Endothelial cell of umbilical vein (primary cell): ENCODE results near the gene DAP. TPM values are rescaled to one million over a fixed set of nuclear protein-coding genes. Genes with fewer than 3 reads are reported as not detected.

Experiments
- BruUV-seq: library from RNA; stranded (reverse); fragments of 400-500 nt; replicated peaks from 2 replicates; lab custom pipeline; 2021; lab: Mats Ljungman, UMichigan
- CTCF ChIA-PET: fragments of 300-600, 350-600 bp; sonication (Branson Sonifier 250); formaldehyde crosslinking; loops from one replicate; lab custom pipeline; 2021; ENCODE audit warnings: antibody characterized with exemption, inconsistent platforms; lab: Charles Lee
- POLR2A ChIA-PET: fragments of 300-600, 350-600 bp; sonication (Branson Sonifier 250); formaldehyde crosslinking; loops from one replicate; lab custom pipeline; 2021; ENCODE audit warnings: antibody characterized with exemption, inconsistent platforms; lab: Charles Lee
- DNase-seq: peaks from one replicate; pipeline ENCODE4 v3.0.0-alpha.2; 2011; ENCODE audit warnings: low read depth, low spot score
- FAIRE-seq: peaks from 2 replicates; lab custom pipeline; 2011; peaks lifted over from hg19 to GRCh38; lab: Jason Lieb, UNC
- H2AFZ ChIP-seq: 2 replicates; pipeline ENCODE4 v1.6.0; 2012; ENCODE audit warnings: low read depth, low read length, control low read depth, inconsistent platforms
- H3K27ac ChIP-seq: 2 replicates; pipeline ENCODE4 v1.5.1; 2011; ENCODE audit warnings: low read depth, mild to moderate bottlenecking, control low read depth, low read length, moderate library complexity; ENCODE audit not compliant: insufficient read depth
- H3K27me3 ChIP-seq, 2 experiments: 2 replicates each; pipeline versions ENCODE4 v1.6.0 to v1.6.1; 2011; ENCODE audit warnings: low read length in 2 of 2, mixed read lengths in 1 of 2; ENCODE audit not compliant: control insufficient read depth in 2 of 2, insufficient read depth in 2 of 2
- H3K36me3 ChIP-seq, 2 experiments: 2 replicates in 1 of 2; 3 replicates in 1 of 2; pipeline ENCODE4 v1.5.1; 2011; ENCODE audit warnings: low read length in 2 of 2, mild to moderate bottlenecking in 1 of 2, moderate library complexity in 1 of 2; ENCODE audit not compliant: control insufficient read depth in 2 of 2, insufficient read depth in 2 of 2; ENCODE audit errors: extremely low read depth in 1 of 2
- H3K4me1 ChIP-seq: 3 replicates; pipeline ENCODE4 v1.5.1; 2011; ENCODE audit warnings: mild to moderate bottlenecking, low read length; ENCODE audit not compliant: control insufficient read depth, insufficient read depth; ENCODE audit errors: extremely low read depth
- H3K4me2 ChIP-seq: 2 replicates; pipeline ENCODE4 v1.6.1; 2011; ENCODE audit warnings: low read length, control low read depth, mixed read lengths; ENCODE audit not compliant: insufficient read depth
- H3K4me3 ChIP-seq, 3 experiments: fragments of 200-600 bp in 1 of 3; sonication (generic), shearing (Covaris generic) in 1 of 3; replicated peaks in 1 of 3; 2 replicates each; pipeline ENCODE4 v1.5.1; 2011 to 2016; ENCODE audit warnings: control low read depth in 3 of 3, low read length in 3 of 3, mild to moderate bottlenecking in 2 of 3, inconsistent platforms in 1 of 3, low read depth in 1 of 3, moderate library complexity in 1 of 3; ENCODE audit not compliant: insufficient read depth in 1 of 3
- H3K79me2 ChIP-seq: 2 replicates; pipeline ENCODE4 v1.6.0; 2012; ENCODE audit warnings: low read length, inconsistent platforms; ENCODE audit not compliant: control insufficient read depth, insufficient read depth
- H3K9ac ChIP-seq: replicated peaks from 2 replicates; pipeline ENCODE3; 2011; ENCODE audit warnings: low read length, control low read depth; ENCODE audit not compliant: insufficient read depth; ENCODE audit errors: extremely low read depth
- H3K9me1 ChIP-seq: replicated peaks from 3 replicates; pipeline ENCODE4 v1.6.0; 2011; ENCODE audit warnings: mild to moderate bottlenecking, low read length; ENCODE audit not compliant: control insufficient read depth, insufficient read depth; ENCODE audit errors: extremely low read depth
- H3K9me3 ChIP-seq: replicated peaks from 2 replicates; pipeline ENCODE4 v1.5.1; 2012; ENCODE audit warnings: low read length, inconsistent platforms; ENCODE audit not compliant: control insufficient read depth, insufficient read depth
- H4K20me1 ChIP-seq: replicated peaks from 2 replicates; pipeline ENCODE3; 2011; ENCODE audit warnings: mild to moderate bottlenecking, low read length; ENCODE audit not compliant: control insufficient read depth, insufficient read depth; ENCODE audit errors: extremely low read depth
- CTCF ChIP-seq, 2 donors: IDR thresholded peaks; 1 replicate in 1 of 2; 2 replicates in 1 of 2; pipeline ENCODE4 v1.5.1; 2011; ENCODE audit warnings: low read length in 2 of 2, mild to moderate bottlenecking in 2 of 2, moderate library complexity in 2 of 2, control low read depth in 1 of 2, inconsistent platforms in 1 of 2, low read depth in 1 of 2; ENCODE audit not compliant: insufficient read depth in 1 of 2; ENCODE audit errors: extremely low read depth in 1 of 2
- EZH2 ChIP-seq: IDR thresholded peaks from 2 replicates; pipeline ENCODE4 v1.6.1; 2012; ENCODE audit warnings: borderline replicate concordance, low read depth, mild to moderate bottlenecking, moderate library complexity, low read length, inconsistent platforms; ENCODE audit not compliant: severe bottlenecking
- FOS ChIP-seq: IDR thresholded peaks from 2 replicates; pipeline ENCODE4 v1.6.1; 2011; ENCODE audit warnings: mild to moderate bottlenecking, low read length, moderate library complexity, borderline replicate concordance; ENCODE audit not compliant: insufficient read depth
- GATA2 ChIP-seq: IDR thresholded peaks from 2 replicates; pipeline ENCODE4 v1.7.0; 2011; ENCODE audit warnings: low read depth, mild to moderate bottlenecking, moderate library complexity, mixed read lengths, low read length; ENCODE audit not compliant: insufficient read length, insufficient read depth
- JUN ChIP-seq: IDR thresholded peaks from 2 replicates; pipeline ENCODE4 v1.6.1; 2011; ENCODE audit warnings: borderline replicate concordance, low read depth; ENCODE audit not compliant: insufficient read length, insufficient read depth
- MAX ChIP-seq: IDR thresholded peaks from 2 replicates; pipeline ENCODE4 v1.6.1; 2011; ENCODE audit not compliant: insufficient read depth, insufficient read length
- MYC ChIP-seq: IDR thresholded peaks from one replicate; pipeline ENCODE4 v1.6.1; 2011; ENCODE audit warnings: mild to moderate bottlenecking, low read depth, low read length
- POLR2A ChIP-seq: IDR thresholded peaks from 2 replicates; pipeline ENCODE4 v1.6.1; 2012; ENCODE audit warnings: low read depth, mild to moderate bottlenecking, control low read depth, low read length
- POLR2AphosphoS5 ChIP-seq: IDR thresholded peaks from 2 replicates; pipeline ENCODE4 v1.6.1; 2012; ENCODE audit warnings: low read depth, mild to moderate bottlenecking, control low read depth, low read length, moderate library complexity; ENCODE audit not compliant: insufficient read depth
- dilution Hi-C: fragments of 300-500 bp; cut with MboI; formaldehyde crosslinking; loops from one replicate; pipeline ENCODE4 v1.15.0; 2019; ENCODE audit warnings: low sequenced_read_pairs; ENCODE audit not compliant: extremely low pct_ligation_motif_present
- intact Hi-C: fragments of 100-400 bp; cut with micrococcal nuclease; formaldehyde crosslinking; loops from one replicate; pipeline ENCODE4 v1.10.0; 2022
- polyA plus RNA-seq, 4 experiments: library from polyadenylated mRNA; depleted of rRNA in 3 of 4; stranded (reverse) in 3 of 4; unstranded in 1 of 4; fragments of >200 nt; gene quantifications; 2 replicates each; pipeline versions ENCODE4 v1.2.1 to v1.2.3, GENCODE V29; 2011 to 2012; ENCODE audit warnings: missing spikeins in 1 of 4
- total RNA-seq: library from RNA; stranded (reverse); gene quantifications from 2 replicates; pipeline ENCODE4 v1.2.3, GENCODE V29; 2021

The DAP gene
- total and polyA plus RNA-seq, 2 donors (not counting 3 experiments of a cell fraction or from before 2014, with no cell fraction given), result 79.8 to 188 TPM

GRCh38 chr5:10711562-10711961, 49.5 kb downstream of the DAP start:
- no peak for FAIRE-seq
- no TSS peak for BruUV-seq
- H3K27ac ChIP-seq, result no peak overlapping the region
- H2AFZ ChIP-seq, result no peak overlapping the region
- H3K4me3 ChIP-seq, result no peak overlapping the region
- POLR2A ChIA-PET, result no interaction called here
- CTCF ChIA-PET, result no interaction called here
- dilution Hi-C loops, result no loop called here
- H3K9me1 ChIP-seq, result no peaks in the 10 kb centered on the region
- H4K20me1 ChIP-seq, result no peaks in the 10 kb centered on the region
- H3K9ac ChIP-seq, result no peak overlapping the region
- H3K9me3 ChIP-seq, result no peaks in the 10 kb centered on the region
- H3K4me2 ChIP-seq, result no peak overlapping the region
- no peaks in the 10 kb centered on the region for H3K27me3 ChIP-seq
- peaks cover 0 to 10% of the 10 kb centered on the region in 2 experiments for H3K36me3 ChIP-seq
- TF ChIP-seq EZH2, result no peak
- no peak for TF ChIP-seq CTCF (IDR thresholded peaks at IDR 0.05; ENCODE audit: extremely low read depth in 1 of 2, insufficient read depth in 1 of 2, low read depth in 1 of 2, low read length in 2 of 2)
- no peak for TF ChIP-seq MAX
- no peak for TF ChIP-seq POLR2A
- intact Hi-C loops, result no loop called here
- peaks cover 61% of the 10 kb centered on the region for H3K79me2 ChIP-seq
- no peak for DNase-seq
- no peaks in the 10 kb centered on the region for H3K4me1 ChIP-seq

- H3K9me1 ChIP-seq, result no peaks in the 10 kb centered on the region
- intact Hi-C loops, result no loop called here
- no TSS peak for BruUV-seq
- TF ChIP-seq FOS (no peak), EZH2 (no peak), POLR2A (no peak), MYC (no peak), JUN (no peak), GATA2 (no peak), POLR2AphosphoS5 (no peak), CTCF (IDR thresholded peaks at IDR 0.05; ENCODE audit: extremely low read depth in 1 of 2, insufficient read depth in 1 of 2, low read depth in 1 of 2, low read length in 2 of 2) (no peak), MAX (no peak)
- peaks cover 61% of the 10 kb centered on the region for H3K79me2 ChIP-seq
- dilution Hi-C loops, result no loop called here
- H3K27ac ChIP-seq, result no peak overlapping the region
- no peaks in the 10 kb centered on the region for H3K27me3 ChIP-seq
- H3K36me3 ChIP-seq, result peaks cover 0 to 10% of the 10 kb centered on the region in 2 experiments
- H3K9me3 ChIP-seq, result no peaks in the 10 kb centered on the region
- DNase-seq, result no peak
- FAIRE-seq, result no peak
- no peak overlapping the region for H2AFZ ChIP-seq
- H4K20me1 ChIP-seq, result no peaks in the 10 kb centered on the region
- H3K4me2 ChIP-seq, result no peak overlapping the region
- ChIA-PET CTCF (no interaction called here), POLR2A (no interaction called here)
- peaks cover 8% of the 10 kb centered on the region for H3K4me1 ChIP-seq
- no peak overlapping the region for H3K4me3 ChIP-seq
- H3K9ac ChIP-seq, result no peak overlapping the region
Measured at GRCh38 chr5:10710513-10711128, 50.4 kb downstream of the DAP start.
